Transverse colon (tissue), 4 donors: Measurements from ENCODE around the gene SELPLG. TPM values are rescaled to one million over a fixed set of nuclear protein-coding genes. Genes with fewer than 3 reads are reported as not detected.

ENCODE experiments used
- DNase-seq: peaks from one replicate; pipeline ENCODE4 v3.0.0-alpha.2; 2019
- H3K27ac ChIP-seq, 4 donors: fragments of 200-600 bp; sonication (generic); 2 replicates each; pipeline ENCODE4 v1.5.1; 2016 to 2018; ENCODE audit warnings: inconsistent platforms in 4 of 4
- H3K27me3 ChIP-seq: fragments of 200-600 bp; sonication (generic); 2 replicates; pipeline ENCODE4 v1.5.1; 2017; ENCODE audit warnings: inconsistent platforms
- H3K36me3 ChIP-seq, 4 donors: fragments of 200-600 bp; sonication (generic); 2 replicates each; pipeline ENCODE4 v1.5.1; 2017 to 2019; ENCODE audit warnings: inconsistent platforms in 4 of 4
- H3K4me1 ChIP-seq, 4 donors: fragments of 200-600 bp; sonication (generic); 2 replicates each; pipeline ENCODE4 v1.5.1; 2017 to 2020; ENCODE audit warnings: inconsistent platforms in 4 of 4
- H3K4me3 ChIP-seq, 4 donors: fragments of 200-600 bp; sonication (generic); 1 replicate in 1 of 4; 2 replicates in 3 of 4; pipeline versions ENCODE4 v1.5.1 to v1.6.1; 2017 to 2019; ENCODE audit warnings: inconsistent platforms in 4 of 4
- H3K9me3 ChIP-seq, 2 donors: fragments of 200-600 bp; sonication (generic); 2 replicates each; pipeline ENCODE4 v1.5.1; 2017 to 2019; ENCODE audit warnings: inconsistent platforms in 2 of 2
- EP300 ChIP-seq: sonication (generic); formaldehyde crosslinking; IDR thresholded peaks from one replicate; pipeline ENCODE4 v1.6.1; 2017; ENCODE audit warnings: antibody characterized with exemption, low read depth
- POLR2A ChIP-seq: fragments of 450-650 bp; IDR thresholded peaks from one replicate; pipeline ENCODE4 v1.6.1; 2016; ENCODE audit warnings: antibody characterized with exemption, mild to moderate bottlenecking, moderate library complexity
- POLR2AphosphoS5 ChIP-seq, 3 donors: sonication (generic); formaldehyde crosslinking; IDR thresholded peaks; one replicate each; pipeline ENCODE4 v1.6.1; 2016; ENCODE audit warnings: antibody characterized with exemption in 3 of 3
- WGBS, 2 donors: methylation state at CpG; one replicate each; pipeline ENCODE4 v1.1.5; 2018; ENCODE audit warnings: low coverage in 1 of 2; 5-methylcytosine and 5-hydroxymethylcytosine counted together
- in situ Hi-C, 4 donors: fragments of 200-750 bp; cut with MboI; loops; one replicate each; pipeline versions ENCODE4 v1.15.0 to v1.15.1; 2017; ENCODE audit warnings: low sequenced_read_pairs in 3 of 4, low pct_ligation_motif_present in 1 of 4, low pct_unique_long_range_greater_than_20kb in 1 of 4
- intact Hi-C: fragments of 100-400 bp; cut with DNase I; formaldehyde crosslinking; loops from one replicate; pipeline ENCODE4 v1.15.1; 2023; ENCODE audit warnings: low total_unique reads
- total RNA-seq, 4 donors: library from RNA; depleted of rRNA; stranded (reverse); fragments of >200 nt; gene quantifications; one replicate each; pipeline ENCODE4 v1.1.0, GENCODE V29; 2016
- TF ChIP-seq, protein P1 (sequence below), 5 experiments: fragments of 200-600 bp in 3 of 5; fragments of 450-650 bp in 2 of 5; sonication (generic) in 3 of 5; IDR thresholded peaks; 1 replicate in 2 of 5; 2 replicates in 3 of 5; pipeline ENCODE4 v1.5.1; 2016 to 2017; ENCODE audit warnings: antibody characterized with exemption in 5 of 5, inconsistent platforms in 3 of 5, mild to moderate bottlenecking in 2 of 5, moderate library complexity in 1 of 5

The SELPLG gene
- total RNA-seq, 4 donors from 2014 or later, result 1.6 to 9.4 (median 3.6) TPM

DNA sequence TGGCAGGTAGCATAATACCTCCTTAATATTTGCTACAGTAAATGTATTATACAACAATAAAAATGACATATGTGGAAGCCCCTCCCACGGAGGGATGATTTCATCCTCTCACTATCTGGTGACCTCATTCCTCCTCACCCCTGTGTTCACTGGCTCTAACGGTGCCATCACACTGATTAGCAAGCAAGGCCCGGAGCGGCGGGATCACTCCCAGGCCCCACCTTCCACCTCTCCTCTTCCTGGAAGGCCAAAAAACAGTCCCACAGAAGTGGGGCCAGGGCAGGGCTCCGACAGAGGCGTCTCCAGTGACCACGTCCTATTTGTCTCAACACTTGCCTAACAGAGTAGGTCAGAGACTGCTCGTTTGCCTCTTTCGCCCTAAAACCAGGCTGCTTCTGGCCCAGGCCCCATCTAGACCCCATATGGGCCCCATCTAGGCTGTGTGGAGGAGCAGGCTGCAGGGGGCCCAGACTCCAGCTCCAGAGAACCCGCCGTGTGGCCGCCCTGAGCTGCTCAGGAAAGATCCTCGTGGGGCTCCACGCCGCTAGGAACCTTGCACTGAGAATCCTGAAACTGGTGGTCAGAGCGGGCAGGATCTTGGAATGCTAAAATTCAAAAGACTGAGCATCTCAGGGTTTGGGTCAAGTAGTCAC lies 3.7 kb downstream of the SELPLG start:
- WGBS, 2 donors, result 62% methylated on average over 17 of the region's 17 CpGs; no CpG with 5 or more reads in 1 of the 2 donors
- H3K36me3 ChIP-seq, result no peaks in the 10 kb centered on the region
- H3K4me3 ChIP-seq, result no peak overlapping the region
- no peak for DNase-seq
- peaks cover 5 to 42% (median 19%) of the 10 kb centered on the region in 4 donors for H3K4me1 ChIP-seq
- no peaks in the 10 kb centered on the region for H3K9me3 ChIP-seq
- TF ChIP-seq POLR2A (no peak), POLR2AphosphoS5 (IDR thresholded peaks at IDR 0.05) (peak in 1 of 3 donors; percentile 10)
- peak overlapping the region; percentile 57 to 67 (median 62) for H3K27ac ChIP-seq
- intact Hi-C loops (loop anchor here (5.0 kb wide), 1 partner anchor 1232 kb away; no protein-coding TSS in a partner anchor), in situ Hi-C loops (no loop called here)
- H3K27me3 ChIP-seq, result no peaks in the 10 kb centered on the region

DNA sequence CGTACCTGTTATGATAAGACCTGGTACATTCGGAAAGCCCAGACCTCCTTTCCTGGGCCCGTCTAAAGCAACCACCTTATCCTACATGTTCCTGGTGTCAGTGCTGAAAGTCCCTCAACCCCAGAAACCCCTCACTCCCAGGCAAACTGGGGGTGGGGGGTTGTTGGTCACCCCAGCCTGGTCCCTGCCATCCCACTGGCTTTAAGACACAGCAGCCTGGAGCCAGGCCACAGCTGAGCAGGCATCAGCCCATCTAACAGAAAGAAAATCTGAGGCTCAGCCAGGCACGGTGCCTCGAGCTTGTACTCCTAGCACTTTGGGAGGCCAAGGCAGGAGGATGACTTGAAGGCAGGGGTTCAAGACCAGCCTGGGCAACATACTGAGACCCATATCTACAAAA lies 4.5 kb downstream of the SELPLG start:
- H3K9me3 ChIP-seq, result no peaks in the 10 kb centered on the region
- H3K4me1 ChIP-seq, result peaks cover 1 to 36% (median 17%) of the 10 kb centered on the region in 4 donors
- peak overlapping the region; percentile 57 to 67 (median 62) for H3K27ac ChIP-seq
- H3K36me3 ChIP-seq, result no peaks in the 10 kb centered on the region
- intact Hi-C loops, result no loop called here
- in situ Hi-C loops, result no loop called here
- WGBS, 2 donors, result 85% methylated on average over 5 of the region's 5 CpGs; no CpG with 5 or more reads in 1 of the 2 donors
- H3K4me3 ChIP-seq, result no peak overlapping the region
- DNase-seq, result peak; percentile 8
- H3K27me3 ChIP-seq, result no peaks in the 10 kb centered on the region
- TF ChIP-seq EP300 (no peak), POLR2AphosphoS5 (IDR thresholded peaks at IDR 0.05) (no peak)
- TF ChIP-seq, protein P1, sequence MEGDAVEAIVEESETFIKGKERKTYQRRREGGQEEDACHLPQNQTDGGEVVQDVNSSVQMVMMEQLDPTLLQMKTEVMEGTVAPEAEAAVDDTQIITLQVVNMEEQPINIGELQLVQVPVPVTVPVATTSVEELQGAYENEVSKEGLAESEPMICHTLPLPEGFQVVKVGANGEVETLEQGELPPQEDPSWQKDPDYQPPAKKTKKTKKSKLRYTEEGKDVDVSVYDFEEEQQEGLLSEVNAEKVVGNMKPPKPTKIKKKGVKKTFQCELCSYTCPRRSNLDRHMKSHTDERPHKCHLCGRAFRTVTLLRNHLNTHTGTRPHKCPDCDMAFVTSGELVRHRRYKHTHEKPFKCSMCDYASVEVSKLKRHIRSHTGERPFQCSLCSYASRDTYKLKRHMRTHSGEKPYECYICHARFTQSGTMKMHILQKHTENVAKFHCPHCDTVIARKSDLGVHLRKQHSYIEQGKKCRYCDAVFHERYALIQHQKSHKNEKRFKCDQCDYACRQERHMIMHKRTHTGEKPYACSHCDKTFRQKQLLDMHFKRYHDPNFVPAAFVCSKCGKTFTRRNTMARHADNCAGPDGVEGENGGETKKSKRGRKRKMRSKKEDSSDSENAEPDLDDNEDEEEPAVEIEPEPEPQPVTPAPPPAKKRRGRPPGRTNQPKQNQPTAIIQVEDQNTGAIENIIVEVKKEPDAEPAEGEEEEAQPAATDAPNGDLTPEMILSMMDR (IDR thresholded peaks at IDR 0.05), result no peak

DNA sequence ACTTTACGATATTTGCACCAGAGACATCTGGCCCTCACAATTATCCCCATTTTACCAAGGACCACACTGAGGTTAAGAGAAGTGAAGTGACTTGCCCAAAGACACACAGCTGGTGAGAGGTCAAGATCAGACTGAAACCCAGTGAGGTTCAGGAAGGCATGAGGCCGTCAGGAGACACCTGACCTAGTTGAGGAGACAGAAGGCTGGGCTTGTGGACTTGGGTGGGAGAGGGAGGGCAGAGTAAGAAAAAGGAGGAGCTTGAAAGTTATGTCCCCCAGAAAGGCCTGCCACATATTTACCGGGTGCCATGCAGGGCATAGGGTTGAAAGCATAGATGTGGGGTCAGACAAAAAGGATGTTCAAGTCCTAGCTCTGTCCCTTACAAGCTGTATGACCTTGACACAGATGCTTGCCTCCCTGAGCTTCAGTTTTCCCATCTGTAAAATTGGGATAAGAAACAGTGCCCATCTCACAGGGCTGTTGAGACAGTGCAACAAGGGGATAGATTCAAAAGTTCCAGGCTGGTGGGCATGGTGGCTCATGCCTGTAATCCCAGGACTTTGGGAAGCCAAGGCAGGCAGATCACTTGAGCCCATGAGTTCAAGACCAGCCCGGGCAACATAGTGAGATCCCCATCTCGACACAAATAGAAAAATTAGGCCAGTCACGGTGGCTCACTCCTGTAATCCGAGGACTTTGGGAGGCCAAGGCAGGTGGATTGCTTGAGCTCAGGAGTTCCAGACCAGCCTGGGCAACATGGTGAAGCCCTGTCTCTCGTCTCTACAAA lies 6.4 kb downstream of the SELPLG start:
- WGBS, 2 donors, result 85 to 96% methylated on average over 2 to 8 of the region's 8 CpGs
- Histone ChIP-seq H3K27me3 (no peaks in the 10 kb centered on the region), H3K27ac (peak overlapping the region in 1 of 4 donors; percentile 11), H3K9me3 (no peaks in the 10 kb centered on the region), H3K4me3 (no peak overlapping the region), H3K4me1 (peaks cover 0 to 40% (median 17%) of the 10 kb centered on the region in 4 donors), H3K36me3 (no peaks in the 10 kb centered on the region)
- DNase-seq, result no peak
- TF ChIP-seq POLR2AphosphoS5 (IDR thresholded peaks at IDR 0.05), result no peak
- TF ChIP-seq POLR2A, result no peak
- TF ChIP-seq, protein P1 (IDR thresholded peaks at IDR 0.05), result no peak
- no peak for TF ChIP-seq EP300
- intact Hi-C loops (no loop called here), in situ Hi-C loops (no loop called here)

DNA sequence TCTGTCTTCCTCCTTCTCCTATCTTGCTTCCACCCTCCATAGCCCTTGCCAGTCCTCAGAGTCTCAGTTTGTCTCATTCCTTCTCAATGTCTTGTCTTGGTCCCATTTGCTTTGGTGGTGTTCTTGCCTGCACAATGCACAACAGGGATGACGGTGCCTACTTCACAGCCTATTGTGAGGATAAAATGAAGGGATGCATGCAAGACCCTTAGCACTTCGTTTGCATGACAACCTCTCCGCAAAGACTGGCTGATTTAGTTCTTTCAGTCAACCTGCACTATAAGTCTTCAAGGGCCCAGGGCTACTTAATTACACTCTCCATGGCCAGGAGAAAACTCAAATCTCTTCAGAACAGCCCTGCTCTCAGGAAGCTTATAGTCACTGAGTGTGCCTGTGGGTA lies 8.5 kb downstream of the SELPLG start:
- in situ Hi-C loops (no loop called here), intact Hi-C loops (no loop called here)
- peaks cover 0 to 30% (median 10%) of the 10 kb centered on the region in 4 donors for H3K4me1 ChIP-seq
- TF ChIP-seq, protein P1 (IDR thresholded peaks at IDR 0.05), result no peak
- no peak for TF ChIP-seq POLR2A
- TF ChIP-seq POLR2AphosphoS5 (IDR thresholded peaks at IDR 0.05), result no peak
- no peak for TF ChIP-seq EP300
- no peaks in the 10 kb centered on the region for H3K9me3 ChIP-seq
- 75% methylated on average over 3 of the region's 3 CpGs; no CpG with 5 or more reads in 1 of the 2 donors for WGBS, 2 donors
- no peak overlapping the region for H3K27ac ChIP-seq
- H3K4me3 ChIP-seq, result no peak overlapping the region
- DNase-seq, result no peak
- no peaks in the 10 kb centered on the region for H3K27me3 ChIP-seq
- no peaks in the 10 kb centered on the region for H3K36me3 ChIP-seq
